Measurements from ENCODE around the gene TIMM10. TPM values are rescaled to one million over a fixed set of nuclear protein-coding genes. Genes with fewer than 3 reads are reported as not detected.
A peak's percentile ranks its signal among the peaks of the same experiment; 100 is the strongest.

TIMM10 gene
- total RNA-seq, 2 donors from 2014 or later: 56.4 to 125 TPM

GRCh38 chr11:57523419-57523818, 7.1 kb downstream of the TIMM10 start:
- Mint-ChIP-seq H3K27ac (no peak overlapping the region), H3K4me1 (peaks cover 6% of the 10 kb centered on the region), H3K27me3 (no peaks in the 10 kb centered on the region), H3K4me3 (no peak overlapping the region), H3K9me3 (no peaks in the 10 kb centered on the region), H3K36me3 (ENCODE audit: low read depth) (peaks cover 23% of the 10 kb centered on the region)
- ATAC-seq (replicated peaks): no peak

- Mint-ChIP-seq H3K36me3 (ENCODE audit: low read depth) (peaks cover under 1% of the 10 kb centered on the region), H3K27ac (no peak overlapping the region), H3K27me3 (no peaks in the 10 kb centered on the region), H3K4me1 (no peaks in the 10 kb centered on the region), H3K9me3 (no peaks in the 10 kb centered on the region), H3K4me3 (no peak overlapping the region)
- no peak for ATAC-seq (replicated peaks)
These were observed 9.4 kb downstream of the TIMM10 start for GRCh38 chr11:57521116-57521515.

- Mint-ChIP-seq H3K4me1 (no peaks in the 10 kb centered on the region), H3K9me3 (no peaks in the 10 kb centered on the region), H3K27me3 (no peaks in the 10 kb centered on the region), H3K4me3 (peak overlapping the region; percentile 96), H3K36me3 (ENCODE audit: low read depth) (no peaks in the 10 kb centered on the region), H3K27ac (peak overlapping the region; percentile 87)
- no peak for ATAC-seq (replicated peaks)
These were observed 14.5 kb downstream of the TIMM10 start for GRCh38 chr11:57516061-57516443.

- H3K4me3 Mint-ChIP-seq: peak within 1 kb of the TSS; percentile 96
- no peaks in the 10 kb centered on the region for H3K36me3 Mint-ChIP-seq (ENCODE audit: low read depth)
- no peaks in the 10 kb centered on the region for H3K27me3 Mint-ChIP-seq
- H3K27ac Mint-ChIP-seq: peak within 1 kb of the TSS; percentile 87
- no peaks in the 10 kb centered on the region for H3K4me1 Mint-ChIP-seq
- peak; percentile 67 for ATAC-seq (replicated peaks)
- H3K9me3 Mint-ChIP-seq: no peaks in the 10 kb centered on the region
These were observed 15.1 kb downstream of the TIMM10 start, which contains the start of gene SLC43A1 for GRCh38 chr11:57515332-57516060. Gene SLC43A1, minus strand, starts transcription at chr11:57515702. Its CDS starts 1,591 bp downstream, at chr11:57514111.

GRCh38 chr11:57514538-57515331, 15.8 kb downstream of the TIMM10 start:
- peak overlapping the region; percentile 61 for H3K27ac Mint-ChIP-seq
- no peaks in the 10 kb centered on the region for H3K36me3 Mint-ChIP-seq (ENCODE audit: low read depth)
- ATAC-seq (replicated peaks): peak; percentile 63
- H3K27me3 Mint-ChIP-seq: no peaks in the 10 kb centered on the region
- no peaks in the 10 kb centered on the region for H3K9me3 Mint-ChIP-seq
- no peaks in the 10 kb centered on the region for H3K4me1 Mint-ChIP-seq
- peak overlapping the region; percentile 96 for H3K4me3 Mint-ChIP-seq

GRCh38 chr11:57513911-57514537, 16.5 kb downstream of the TIMM10 start:
- no peak overlapping the region for H3K27ac Mint-ChIP-seq
- H3K4me1 Mint-ChIP-seq: no peaks in the 10 kb centered on the region
- peak; percentile 42 for ATAC-seq (replicated peaks)
- peak overlapping the region; percentile 96 for H3K4me3 Mint-ChIP-seq
- H3K27me3 Mint-ChIP-seq: no peaks in the 10 kb centered on the region
- no peaks in the 10 kb centered on the region for H3K9me3 Mint-ChIP-seq
- H3K36me3 Mint-ChIP-seq (ENCODE audit: low read depth): no peaks in the 10 kb centered on the region

GRCh38 chr11:57513452-57513795, 17.1 kb downstream of the TIMM10 start:
- H3K27ac Mint-ChIP-seq: no peak overlapping the region
- no peaks in the 10 kb centered on the region for H3K4me1 Mint-ChIP-seq
- ATAC-seq (replicated peaks): no peak
- no peaks in the 10 kb centered on the region for H3K36me3 Mint-ChIP-seq (ENCODE audit: low read depth)
- no peaks in the 10 kb centered on the region for H3K27me3 Mint-ChIP-seq
- H3K9me3 Mint-ChIP-seq: no peaks in the 10 kb centered on the region
- peak overlapping the region; percentile 96 for H3K4me3 Mint-ChIP-seq

- ATAC-seq (replicated peaks): no peak
- peak overlapping the region; percentile 96 for H3K4me3 Mint-ChIP-seq
- H3K27ac Mint-ChIP-seq: no peak overlapping the region
- H3K27me3 Mint-ChIP-seq: no peaks in the 10 kb centered on the region
- H3K9me3 Mint-ChIP-seq: no peaks in the 10 kb centered on the region
- no peaks in the 10 kb centered on the region for H3K36me3 Mint-ChIP-seq (ENCODE audit: low read depth)
- H3K4me1 Mint-ChIP-seq: no peaks in the 10 kb centered on the region
These were observed 17.7 kb downstream of the TIMM10 start for GRCh38 chr11:57512646-57513451.

GRCh38 chr11:57511741-57512430, 18.7 kb downstream of the TIMM10 start:
- Mint-ChIP-seq H3K36me3 (ENCODE audit: low read depth) (no peaks in the 10 kb centered on the region), H3K4me3 (no peak overlapping the region), H3K27me3 (no peaks in the 10 kb centered on the region), H3K9me3 (no peaks in the 10 kb centered on the region), H3K4me1 (no peaks in the 10 kb centered on the region), H3K27ac (peak overlapping the region; percentile 69)
- ATAC-seq (replicated peaks): no peak

GRCh38 chr11:57508341-57509170, 22.0 kb downstream of the TIMM10 start:
- Mint-ChIP-seq H3K36me3 (ENCODE audit: low read depth) (no peaks in the 10 kb centered on the region), H3K27ac (no peak overlapping the region), H3K4me3 (no peak overlapping the region), H3K9me3 (no peaks in the 10 kb centered on the region), H3K27me3 (no peaks in the 10 kb centered on the region), H3K4me1 (no peaks in the 10 kb centered on the region)
- no peak for ATAC-seq (replicated peaks)

GRCh38 chr11:57506522-57506921, 24.0 kb downstream of the TIMM10 start:
- H3K4me1 Mint-ChIP-seq: no peaks in the 10 kb centered on the region
- H3K9me3 Mint-ChIP-seq: no peaks in the 10 kb centered on the region
- H3K36me3 Mint-ChIP-seq (ENCODE audit: low read depth): no peaks in the 10 kb centered on the region
- no peaks in the 10 kb centered on the region for H3K27me3 Mint-ChIP-seq
- no peak for ATAC-seq (replicated peaks)
- no peak overlapping the region for H3K27ac Mint-ChIP-seq
- H3K4me3 Mint-ChIP-seq: no peak overlapping the region

- H3K36me3 Mint-ChIP-seq (ENCODE audit: low read depth): peaks cover 9% of the 10 kb centered on the region
- H3K4me3 Mint-ChIP-seq: no peak overlapping the region
- peaks cover 7% of the 10 kb centered on the region for H3K4me1 Mint-ChIP-seq
- no peaks in the 10 kb centered on the region for H3K27me3 Mint-ChIP-seq
- H3K27ac Mint-ChIP-seq: no peak overlapping the region
- no peak for ATAC-seq (replicated peaks)
- no peaks in the 10 kb centered on the region for H3K9me3 Mint-ChIP-seq
These were observed 26.0 kb downstream of the TIMM10 start for GRCh38 chr11:57504511-57504910.

GRCh38 chr11:57502870-57503269, 27.7 kb downstream of the TIMM10 start:
- H3K36me3 Mint-ChIP-seq (ENCODE audit: low read depth): peaks cover 9% of the 10 kb centered on the region
- no peaks in the 10 kb centered on the region for H3K27me3 Mint-ChIP-seq
- ATAC-seq (replicated peaks): no peak
- no peak overlapping the region for H3K4me3 Mint-ChIP-seq
- H3K27ac Mint-ChIP-seq: no peak overlapping the region
- peaks cover 7% of the 10 kb centered on the region for H3K4me1 Mint-ChIP-seq
- H3K9me3 Mint-ChIP-seq: no peaks in the 10 kb centered on the region
